Measurements from ENCODE around the gene CTCF. TPM values are rescaled to one million over a fixed set of nuclear protein-coding genes. Genes with fewer than 3 reads are reported as not detected.

Gene CTCF
- total RNA-seq, 1 experiment from 2014 or later, result 41.3 TPM

DNA sequence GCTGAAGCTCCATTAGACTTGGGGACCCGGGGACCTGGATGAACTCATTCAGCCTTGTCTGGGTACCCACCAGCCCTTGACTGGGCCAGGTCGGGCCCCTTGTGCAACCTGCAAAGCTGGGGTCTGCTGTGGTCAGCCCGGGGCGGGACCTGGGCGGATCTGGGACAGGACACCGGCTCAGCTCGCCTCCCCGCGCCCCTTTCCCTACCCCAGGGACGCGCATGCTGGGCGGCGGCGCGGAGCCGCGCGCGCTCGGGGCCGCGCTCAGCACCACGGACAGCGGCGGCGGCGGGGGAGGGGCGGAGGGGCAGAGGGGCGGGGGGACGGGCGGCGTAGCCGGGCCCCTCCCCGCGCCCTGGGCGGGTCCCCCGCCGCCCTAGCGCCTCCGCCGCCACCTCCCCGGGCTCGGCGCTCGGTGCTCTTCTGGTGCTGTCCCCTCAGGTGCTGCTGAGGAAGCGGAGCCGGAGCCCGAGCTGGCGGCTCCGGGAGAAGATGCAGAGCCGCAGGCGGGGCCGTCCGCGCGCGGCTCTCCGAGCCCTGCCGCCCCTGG lies 90.3 kb downstream of the CTCF start:
- DNase-seq (ENCODE audit: low spot score), result no peak

DNA sequence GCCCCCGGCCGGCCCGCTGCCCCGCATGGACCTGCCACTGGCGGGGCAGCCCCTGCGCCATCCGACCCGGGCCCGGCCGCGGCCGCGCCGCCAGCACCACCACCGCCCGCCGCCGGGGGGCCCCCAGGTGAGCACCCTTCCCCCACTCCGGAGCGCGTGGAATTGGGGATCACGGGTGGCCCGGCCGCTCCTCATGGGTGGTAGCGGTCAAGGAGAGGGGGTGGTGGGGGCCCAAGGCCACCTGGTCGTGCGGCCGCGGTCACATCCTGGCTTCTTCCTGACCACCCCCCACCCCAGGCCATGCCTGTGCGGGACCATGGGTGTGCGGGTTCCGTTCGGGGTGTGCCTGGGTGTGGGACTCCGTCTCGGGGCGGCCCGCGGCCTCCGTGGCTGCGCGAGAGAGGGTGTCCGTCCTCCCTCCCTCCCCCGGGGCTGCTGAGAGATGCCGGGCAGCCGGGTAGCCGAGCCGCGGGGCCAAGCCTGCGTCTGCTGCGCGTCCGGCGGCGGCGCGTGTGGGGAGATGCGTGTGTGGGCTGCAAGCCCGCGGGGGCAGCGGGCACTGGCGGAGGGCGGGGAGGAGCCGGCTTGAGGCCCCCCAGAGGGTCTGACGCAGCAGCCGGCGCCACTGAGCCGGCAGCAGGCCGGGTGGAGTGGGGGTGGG lies 90.9 kb downstream of the CTCF start:
- no peak for DNase-seq (ENCODE audit: low spot score)

DNA sequence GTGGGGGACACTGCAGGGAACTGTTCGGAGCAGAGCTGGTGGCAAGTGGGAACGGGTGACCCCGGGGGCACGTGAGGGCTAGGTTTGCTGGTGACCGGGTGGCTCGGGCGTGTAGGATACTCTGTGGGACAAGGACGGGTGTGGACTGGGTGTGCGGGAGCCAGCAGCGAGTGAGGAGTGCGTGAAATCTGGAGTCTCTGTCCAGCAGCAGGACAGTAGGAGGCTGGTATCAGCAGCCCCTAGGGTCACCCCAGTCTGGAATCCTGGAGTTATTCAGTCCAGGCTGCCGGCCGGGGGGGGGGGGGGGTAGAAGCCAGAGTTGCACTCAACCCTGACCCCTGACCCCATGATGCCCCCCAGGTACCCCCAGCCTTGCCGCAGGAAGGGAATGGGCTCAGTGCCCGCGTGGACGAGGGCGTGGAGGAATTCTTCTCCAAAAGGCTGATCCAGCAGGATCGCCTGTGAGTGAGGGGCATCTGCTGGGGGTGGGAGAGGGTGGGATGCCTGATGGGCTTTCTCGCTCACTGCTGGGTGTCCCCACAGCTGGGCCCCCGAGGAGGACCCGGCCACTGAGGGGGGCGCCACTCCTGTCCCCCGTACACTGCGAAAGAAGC lies 91.6 kb downstream of the CTCF start:
- DNase-seq (ENCODE audit: low spot score), result no peak

DNA sequence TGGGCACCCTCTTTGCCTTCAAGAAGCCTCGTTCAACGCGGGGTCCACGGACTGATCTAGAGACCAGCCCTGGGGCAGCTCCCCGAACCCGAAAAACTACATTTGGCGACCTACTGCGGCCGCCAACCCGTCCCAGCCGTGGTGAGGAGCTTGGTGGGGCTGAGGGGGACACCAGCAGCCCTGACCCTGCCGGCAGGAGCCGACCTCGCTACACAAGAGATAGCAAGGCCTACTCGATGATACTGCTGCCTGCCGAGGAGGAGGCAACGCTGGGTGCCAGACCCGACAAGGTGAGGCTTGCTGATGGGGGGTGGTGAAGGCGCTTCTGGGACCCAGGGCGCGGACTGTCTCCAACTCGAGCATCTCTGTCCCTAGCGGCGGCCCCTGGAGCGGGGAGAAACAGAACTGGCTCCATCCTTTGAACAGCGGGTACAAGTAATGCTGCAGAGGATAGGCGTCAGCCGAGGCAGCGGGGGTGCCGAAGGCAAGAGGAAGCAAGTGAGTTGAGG lies 92.1 kb downstream of the CTCF start:
- no peak for DNase-seq (ENCODE audit: low spot score)

DNA sequence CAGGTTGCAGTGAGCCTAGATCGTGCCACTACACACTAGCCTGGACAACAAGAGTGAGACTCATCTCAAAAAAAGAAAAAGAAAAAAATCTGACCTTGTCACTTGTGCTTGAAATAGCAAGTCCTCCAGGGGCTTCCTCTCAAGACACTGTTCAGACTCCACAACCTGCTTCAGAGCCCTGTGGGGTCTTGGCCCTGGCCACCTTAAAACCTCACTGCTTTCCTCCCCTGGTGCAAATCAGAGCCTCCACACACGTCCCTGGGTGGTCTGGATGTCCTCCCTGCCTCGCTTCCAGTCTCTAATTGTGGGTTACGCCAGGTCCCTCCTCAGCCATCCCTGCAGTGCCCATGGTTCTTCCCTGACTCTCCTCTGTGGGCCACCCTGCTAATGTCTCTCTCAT lies 93.0 kb downstream of the CTCF start:
- DNase-seq (ENCODE audit: low spot score), result no peak

DNA sequence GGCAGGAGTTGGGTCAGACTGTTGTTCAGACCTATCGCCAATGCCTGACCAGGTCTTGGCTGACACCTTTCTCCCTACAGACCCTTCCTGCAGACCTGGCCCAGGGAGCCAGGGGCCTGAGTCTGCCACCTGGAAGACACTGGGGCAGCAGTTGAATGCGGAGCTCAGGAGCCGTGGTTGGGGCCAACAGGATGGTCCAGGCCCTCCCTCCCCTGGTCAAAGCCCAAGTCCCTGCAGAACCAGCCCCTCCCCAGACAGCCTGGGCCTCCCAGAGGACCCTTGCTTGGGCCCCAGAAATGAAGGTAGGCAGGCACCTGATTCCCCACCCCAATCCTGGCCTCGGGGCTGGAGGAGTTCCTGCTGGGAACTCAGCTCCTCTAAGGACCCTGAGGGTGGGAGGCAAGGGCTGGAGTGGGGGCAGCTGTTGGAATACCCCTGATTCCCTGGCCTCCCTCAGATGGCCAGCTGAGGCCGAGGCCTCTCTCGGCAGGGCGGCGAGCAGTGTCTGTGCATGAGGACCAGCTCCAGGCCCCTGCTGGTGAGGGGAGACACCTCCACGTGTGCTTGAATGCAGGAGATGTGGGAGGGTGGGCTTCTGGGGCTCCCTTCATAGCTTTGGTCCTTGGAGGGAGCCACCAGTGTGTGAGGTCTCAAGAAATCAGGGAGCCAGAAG lies 94.2 kb downstream of the CTCF start:
- DNase-seq (ENCODE audit: low spot score), result no peak

DNA sequence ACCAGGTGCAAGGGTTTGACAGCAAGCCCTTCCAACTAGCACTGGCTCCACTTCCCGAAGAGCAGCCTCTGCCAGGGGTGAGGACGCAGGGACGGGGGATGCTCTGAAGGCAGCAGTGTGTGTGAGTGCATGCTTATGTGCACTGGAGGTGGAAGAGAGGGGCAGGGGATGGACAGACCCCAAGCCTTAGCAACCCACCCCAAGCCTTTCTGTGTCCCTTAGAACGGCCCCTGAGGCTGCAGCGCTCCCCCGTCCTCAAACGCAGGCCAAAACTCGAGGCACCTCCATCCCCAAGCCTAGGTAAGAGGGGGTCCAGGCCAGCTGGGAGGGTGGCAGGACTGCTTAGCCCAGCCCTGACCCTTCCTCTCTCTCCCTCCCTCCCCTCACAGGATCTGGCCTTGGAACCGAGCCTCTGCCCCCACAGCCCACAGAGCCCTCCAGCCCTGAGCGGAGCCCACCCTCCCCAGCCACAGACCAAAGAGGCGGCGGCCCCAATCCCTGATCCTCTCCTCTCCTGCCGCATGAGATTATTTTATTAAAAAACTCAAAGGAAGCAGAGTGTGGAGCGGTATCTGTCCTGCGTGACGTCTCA lies 94.8 kb downstream of the CTCF start:
- DNase-seq (ENCODE audit: low spot score), result no peak

DNA sequence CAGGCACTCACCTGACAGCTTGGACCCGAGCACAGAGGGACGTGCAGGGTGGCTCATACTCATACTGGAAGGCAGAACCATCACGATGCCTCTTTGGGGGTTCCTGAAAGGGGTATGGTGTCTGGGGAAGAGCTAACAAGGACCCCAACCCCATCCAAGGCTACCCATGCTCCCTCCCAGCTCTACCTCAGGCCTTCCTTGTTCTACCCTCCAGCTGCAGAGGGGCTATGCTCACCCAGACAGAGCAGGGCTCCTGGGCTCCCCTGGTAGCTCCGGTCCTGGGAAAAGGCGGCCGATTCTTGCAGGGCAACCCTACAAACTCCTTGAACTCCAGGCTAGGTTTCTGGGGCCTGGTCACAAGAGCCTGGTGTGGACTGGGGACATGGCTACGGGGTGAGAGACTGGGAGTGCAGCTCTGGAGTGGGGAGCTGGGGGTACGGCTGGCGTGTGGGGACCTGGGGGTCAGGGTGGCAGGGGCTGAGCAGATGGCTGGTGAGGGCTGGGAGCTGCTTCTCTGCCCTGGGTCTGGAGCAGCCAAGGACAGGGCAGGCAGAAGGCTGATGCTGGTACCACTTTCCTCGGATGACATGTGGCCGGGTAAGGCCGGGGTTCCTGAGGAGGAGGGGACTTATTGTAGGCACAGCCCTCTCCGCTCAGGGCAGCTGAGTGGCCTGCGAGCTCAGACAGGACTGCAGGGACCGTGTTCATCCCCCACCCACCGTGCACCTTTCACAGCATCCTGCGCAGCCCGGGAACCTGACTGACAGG lies 95.6 kb downstream of the CTCF start:
- no peak for DNase-seq (ENCODE audit: low spot score)

DNA sequence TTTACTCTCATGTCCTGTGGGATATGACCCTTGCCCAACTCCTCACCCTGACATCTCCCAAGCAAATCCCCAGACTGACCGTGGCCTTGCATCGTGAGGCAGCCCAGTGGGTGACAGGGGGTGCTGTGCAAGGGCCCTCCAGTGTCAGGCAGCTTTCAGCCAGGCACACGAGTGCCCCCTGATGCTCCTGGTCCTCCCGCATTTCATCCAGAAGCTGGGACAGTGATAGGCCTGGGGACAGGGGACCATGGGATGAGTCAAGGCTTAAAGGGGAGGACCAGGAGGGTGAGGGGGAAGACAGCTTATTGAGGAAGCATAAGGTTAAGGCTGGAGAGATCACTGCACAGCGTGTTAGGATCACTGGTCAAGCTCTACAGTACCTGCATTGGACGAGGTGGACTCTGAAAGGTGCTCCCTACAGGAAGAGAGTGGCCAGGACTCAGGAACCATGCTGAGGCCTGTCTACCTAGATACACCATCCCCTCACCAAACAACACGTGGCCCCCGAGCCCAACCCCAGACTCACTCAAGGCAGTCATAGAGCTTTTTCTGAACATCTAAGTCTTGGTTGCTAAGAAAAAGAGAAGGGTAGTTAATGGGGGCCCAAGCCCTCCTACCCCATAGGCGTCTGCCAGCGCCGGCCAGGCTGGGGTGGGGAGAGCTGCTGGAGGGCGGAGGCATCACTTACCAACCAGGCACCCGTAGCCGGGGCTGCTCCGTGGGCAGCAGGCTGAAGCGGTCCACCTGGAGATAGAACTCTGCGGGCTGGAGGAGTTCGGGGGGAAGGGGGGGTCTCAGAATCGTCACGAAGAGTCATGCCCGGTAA lies 96.7 kb downstream of the CTCF start:
- DNase-seq (ENCODE audit: low spot score), result no peak

DNA sequence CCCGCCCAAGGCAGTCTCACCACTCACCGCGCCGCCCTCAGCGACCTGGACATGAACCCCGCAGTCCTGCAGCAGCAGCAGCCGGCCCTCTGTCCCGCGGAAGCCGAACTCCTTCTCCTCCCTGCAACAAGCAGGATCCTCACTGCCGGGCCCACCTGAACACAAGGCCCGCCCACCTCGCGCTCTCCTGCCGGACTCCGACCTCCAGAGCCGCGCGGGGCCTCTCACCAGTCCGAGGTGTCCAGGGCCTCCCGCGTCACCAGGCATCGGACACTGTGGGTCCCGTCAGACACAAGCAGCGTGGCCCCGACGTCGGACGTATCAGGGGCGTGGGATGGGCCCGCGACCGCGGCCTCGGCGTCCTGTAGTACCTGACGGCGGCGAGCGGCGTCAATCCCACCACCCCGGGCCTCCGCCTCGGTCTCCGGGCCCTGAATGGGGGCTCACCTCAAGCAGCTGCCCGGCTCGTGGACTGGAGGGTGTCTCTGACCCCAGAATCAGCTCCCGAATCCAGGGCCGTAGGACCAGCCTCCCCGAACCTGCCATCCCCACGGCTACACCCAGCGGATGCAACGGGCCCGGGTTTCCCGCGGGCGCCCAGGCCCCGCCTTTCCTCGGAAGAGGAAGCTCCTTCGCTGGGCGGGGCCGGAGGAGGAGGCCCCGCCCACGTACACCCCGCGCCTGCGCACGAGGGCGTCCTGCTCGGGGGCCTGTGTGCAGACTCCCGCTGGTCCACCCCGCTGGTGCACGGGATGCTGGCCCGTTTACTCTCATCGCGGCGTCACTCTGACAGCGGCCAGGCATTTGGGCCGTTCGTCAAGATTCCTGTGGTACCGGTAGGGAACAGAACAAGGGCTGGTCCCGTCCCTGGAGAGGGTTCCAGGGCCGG lies 97.6 kb downstream of the CTCF start, which contains the start of gene ACD:
ACD (minus strand) TSS at position 586 of the 889 bp plus-strand sequence; CDS start at position 546, 40 bp downstream.
- peak; percentile 71 for DNase-seq (ENCODE audit: low spot score)

DNA sequence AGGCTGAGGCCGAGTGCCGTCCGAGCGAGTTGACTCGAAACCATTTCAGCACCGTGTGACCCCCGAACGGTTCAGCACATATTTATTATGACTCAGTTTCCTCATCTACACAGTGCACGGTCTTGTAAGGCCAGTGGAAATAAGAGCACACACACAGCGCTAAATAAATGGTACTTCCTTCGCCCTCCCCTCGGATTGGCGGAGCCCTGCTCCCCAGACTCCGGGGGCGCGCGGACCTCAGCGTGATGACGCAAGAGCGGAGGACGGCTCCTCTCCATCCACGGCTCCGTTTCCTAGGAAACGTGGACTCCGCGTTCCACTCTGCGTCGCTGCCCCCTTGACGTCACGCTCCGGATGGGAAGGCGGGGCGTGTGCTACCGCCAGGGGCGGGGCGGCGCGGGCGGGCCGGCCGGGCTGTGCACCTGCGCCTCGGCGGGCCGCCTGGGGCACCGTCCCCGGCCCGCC lies 98.3 kb downstream of the CTCF start, which contains the start of gene PARD6A:
PARD6A (plus strand) TSS at position 397 of the 465 bp plus-strand sequence. CDS start 79 bp downstream, outside the sequence.
- peak; percentile 96 for DNase-seq (ENCODE audit: low spot score)

DNA sequence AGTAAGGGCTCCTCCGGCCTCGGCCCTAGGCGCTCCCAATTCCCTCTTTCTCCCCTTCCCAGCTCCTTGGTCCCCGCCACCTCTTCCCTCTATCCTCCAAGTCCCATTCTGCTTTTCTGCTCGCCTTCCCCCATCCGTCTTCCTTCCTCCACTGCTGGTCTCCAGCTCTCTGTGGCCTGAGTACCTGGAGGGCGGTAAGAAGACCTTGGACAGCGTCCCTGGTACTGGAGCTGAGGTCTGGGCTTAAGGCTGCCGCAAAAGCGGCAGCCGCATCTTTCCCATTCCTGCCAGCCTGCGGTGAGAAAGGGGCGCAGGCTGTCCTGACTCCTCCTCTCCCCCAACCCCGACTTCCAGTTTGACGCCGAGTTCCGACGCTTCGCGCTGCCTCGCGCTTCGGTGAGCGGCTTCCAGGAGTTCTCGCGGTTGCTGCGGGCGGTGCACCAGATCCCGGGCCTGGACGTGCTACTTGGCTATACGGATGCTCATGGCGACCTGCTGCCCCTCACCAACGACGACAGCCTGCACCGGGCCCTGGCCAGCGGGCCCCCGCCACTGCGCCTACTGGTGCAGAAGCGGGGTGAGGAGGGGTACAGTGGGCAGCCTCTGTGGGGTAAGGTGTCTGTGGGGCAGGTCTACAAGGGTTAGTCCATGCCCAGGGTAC lies 98.9 kb downstream of the CTCF start:
- no peak for DNase-seq (ENCODE audit: low spot score)

DNA sequence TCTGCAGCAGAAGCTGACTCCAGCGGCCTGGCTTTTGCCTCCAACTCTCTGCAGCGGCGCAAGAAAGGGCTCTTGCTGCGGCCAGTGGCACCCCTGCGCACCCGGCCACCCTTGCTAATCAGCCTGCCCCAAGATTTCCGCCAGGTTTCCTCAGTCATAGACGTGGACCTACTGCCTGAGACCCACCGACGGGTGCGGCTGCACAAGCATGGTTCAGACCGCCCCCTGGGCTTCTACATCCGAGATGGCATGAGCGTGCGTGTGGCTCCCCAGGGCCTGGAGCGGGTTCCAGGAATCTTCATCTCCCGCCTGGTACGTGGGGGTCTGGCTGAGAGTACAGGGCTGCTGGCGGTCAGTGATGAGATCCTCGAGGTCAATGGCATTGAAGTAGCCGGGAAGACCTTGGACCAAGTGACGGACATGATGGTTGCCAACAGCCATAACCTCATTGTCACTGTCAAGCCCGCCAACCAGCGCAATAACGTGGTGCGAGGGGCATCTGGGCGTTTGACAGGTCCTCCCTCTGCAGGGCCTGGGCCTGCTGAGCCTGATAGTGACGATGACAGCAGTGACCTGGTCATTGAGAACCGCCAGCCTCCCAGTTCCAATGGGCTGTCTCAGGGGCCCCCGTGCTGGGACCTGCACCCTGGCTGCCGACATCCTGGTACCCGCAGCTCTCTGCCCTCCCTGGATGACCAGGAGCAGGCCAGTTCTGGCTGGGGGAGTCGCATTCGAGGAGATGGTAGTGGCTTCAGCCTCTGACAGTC lies 99.7 kb downstream of the CTCF start:
- DNase-seq (ENCODE audit: low spot score), result no peak

DNA sequence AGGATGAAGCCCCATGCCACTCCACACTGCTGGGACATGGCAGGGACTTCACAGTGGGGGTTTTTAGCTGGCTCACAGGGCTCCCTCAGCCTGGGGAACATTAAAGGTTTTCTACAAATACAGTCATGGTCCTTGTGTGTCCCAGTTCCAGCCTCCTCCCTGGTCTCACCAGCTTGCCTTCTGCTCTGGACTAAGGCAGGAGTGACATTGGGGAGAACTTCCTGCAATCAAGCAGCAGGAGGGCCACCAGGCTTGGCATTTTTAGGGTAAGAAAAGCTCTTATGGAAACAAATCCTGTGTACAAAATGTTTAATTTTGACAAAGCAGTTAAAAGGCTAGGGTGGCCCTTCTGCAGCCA lies 100.3 kb downstream of the CTCF start:
- no peak for DNase-seq (ENCODE audit: low spot score)

DNA sequence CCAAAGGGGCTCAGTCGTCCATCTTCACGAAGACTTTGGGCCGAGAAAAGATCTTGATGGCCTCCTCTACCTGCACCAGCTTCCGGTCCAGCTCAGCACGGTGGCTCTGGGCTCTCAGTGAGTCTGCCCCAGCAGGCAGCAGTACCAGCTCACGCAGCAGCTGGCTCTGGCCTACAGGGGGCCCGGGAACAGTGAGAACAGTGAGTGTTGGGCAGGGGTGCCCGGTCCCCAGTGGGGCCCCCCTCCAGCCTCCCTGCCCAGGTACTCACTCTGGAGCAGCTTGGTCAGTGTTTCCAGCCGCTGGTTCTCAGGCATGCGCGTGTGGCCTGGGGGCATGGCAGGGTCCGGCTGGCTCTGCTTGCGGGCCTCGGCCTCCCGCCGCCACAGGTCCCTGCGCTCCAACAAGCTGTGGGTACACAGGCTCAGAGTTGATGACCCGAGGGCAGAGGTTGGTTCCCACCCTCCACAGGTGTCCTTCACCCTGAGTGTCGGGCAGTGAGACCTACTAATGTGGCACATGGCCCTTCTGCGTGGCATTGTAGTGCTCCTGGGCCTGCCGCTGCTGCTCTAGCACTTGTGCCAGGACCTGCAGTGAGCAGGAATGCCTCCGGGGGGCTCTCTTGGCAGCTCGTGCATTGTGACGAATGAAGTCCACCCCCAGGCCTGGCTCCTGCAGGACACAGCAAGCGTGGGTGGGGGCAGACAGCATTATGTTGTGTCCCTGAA lies 101.0 kb downstream of the CTCF start:
- DNase-seq (ENCODE audit: low spot score), result no peak

DNA sequence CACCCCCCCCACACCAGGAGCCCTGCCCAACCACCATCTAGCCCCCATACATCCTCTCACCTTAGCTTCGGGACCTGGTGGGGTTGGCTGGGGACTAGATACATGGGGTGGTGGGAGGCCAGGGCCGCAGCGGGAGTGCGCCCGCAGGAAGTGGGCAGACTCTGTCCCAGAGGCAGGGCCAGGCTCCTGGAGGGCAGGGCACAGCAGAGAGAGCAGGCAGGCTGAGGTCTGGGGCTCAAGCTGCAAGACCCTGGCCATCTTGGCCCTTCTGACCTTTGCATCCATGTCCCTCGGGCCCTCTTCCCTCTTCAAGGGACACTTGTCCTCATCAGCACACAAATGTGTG lies 101.5 kb downstream of the CTCF start:
- DNase-seq (ENCODE audit: low spot score), result no peak

DNA sequence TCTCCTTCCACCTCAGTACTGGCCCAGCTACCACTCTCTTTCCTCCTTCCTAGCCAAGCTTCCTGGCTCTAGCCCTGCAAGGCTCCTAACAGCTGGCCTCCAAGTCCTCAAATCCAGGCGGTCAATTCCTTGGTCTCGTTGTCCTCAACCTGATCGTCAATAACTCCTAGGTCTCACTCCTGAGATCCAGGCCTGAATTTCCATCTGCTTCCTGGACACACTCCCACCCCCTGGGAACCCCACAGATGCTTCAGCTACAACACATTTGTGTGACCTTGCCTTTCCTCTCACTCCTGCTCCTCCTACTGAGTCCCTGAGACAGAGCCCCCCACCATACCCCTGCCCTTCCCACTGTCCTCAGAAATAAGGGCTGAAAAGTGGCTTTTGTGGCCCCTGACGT lies 101.9 kb downstream of the CTCF start:
- DNase-seq (ENCODE audit: low spot score), result no peak
